ENCODE results near the gene PRKCE. TPM values are rescaled to one million over a fixed set of nuclear protein-coding genes. Genes with fewer than 3 reads are reported as not detected.

PRKCE gene
- total RNA-seq, 4 donors from 2014 or later, result 10.9 to 19.6 (median 14.9) TPM

DNA sequence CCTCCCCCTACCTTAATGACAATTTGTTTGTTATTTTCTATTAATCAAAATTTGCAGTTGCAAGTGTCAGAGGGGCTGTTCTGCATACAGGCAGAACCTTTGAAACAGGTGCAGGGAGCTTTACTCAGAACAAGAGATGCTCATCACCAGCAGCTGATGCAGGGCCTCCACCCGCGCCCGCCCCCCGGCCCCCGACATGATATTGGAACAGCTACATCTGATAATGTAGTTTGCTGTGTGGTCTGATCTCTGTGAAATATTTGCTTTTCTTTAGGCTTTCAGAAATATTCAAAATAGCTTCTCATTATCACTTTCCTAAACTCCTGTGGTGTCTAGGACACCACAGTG lies 130.0 kb downstream of the PRKCE start:
- TF ChIP-seq, protein P1, sequence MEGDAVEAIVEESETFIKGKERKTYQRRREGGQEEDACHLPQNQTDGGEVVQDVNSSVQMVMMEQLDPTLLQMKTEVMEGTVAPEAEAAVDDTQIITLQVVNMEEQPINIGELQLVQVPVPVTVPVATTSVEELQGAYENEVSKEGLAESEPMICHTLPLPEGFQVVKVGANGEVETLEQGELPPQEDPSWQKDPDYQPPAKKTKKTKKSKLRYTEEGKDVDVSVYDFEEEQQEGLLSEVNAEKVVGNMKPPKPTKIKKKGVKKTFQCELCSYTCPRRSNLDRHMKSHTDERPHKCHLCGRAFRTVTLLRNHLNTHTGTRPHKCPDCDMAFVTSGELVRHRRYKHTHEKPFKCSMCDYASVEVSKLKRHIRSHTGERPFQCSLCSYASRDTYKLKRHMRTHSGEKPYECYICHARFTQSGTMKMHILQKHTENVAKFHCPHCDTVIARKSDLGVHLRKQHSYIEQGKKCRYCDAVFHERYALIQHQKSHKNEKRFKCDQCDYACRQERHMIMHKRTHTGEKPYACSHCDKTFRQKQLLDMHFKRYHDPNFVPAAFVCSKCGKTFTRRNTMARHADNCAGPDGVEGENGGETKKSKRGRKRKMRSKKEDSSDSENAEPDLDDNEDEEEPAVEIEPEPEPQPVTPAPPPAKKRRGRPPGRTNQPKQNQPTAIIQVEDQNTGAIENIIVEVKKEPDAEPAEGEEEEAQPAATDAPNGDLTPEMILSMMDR (IDR thresholded peaks at IDR 0.05; ENCODE audit: low read depth), result no peak

DNA sequence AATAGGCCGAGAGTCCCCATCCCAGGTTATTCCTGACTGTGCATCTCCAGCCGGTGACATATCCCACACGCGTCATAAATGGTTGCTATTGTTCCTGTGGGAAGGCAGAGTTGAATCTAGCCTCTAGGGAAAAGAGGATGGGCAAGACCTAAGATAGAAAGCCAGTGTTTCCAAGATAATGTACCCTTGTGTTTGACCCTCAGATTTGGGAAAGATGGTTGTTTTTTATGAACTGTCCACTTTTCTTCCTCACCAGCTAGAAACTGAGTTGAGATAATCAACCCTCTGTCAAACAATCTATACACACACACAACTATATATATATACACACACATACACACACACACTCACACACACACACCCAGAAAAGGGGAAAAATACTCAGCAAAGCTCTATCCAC lies 131.0 kb downstream of the PRKCE start:
- TF ChIP-seq, protein P1 (IDR thresholded peaks at IDR 0.05; ENCODE audit: low read depth), result no peak

DNA sequence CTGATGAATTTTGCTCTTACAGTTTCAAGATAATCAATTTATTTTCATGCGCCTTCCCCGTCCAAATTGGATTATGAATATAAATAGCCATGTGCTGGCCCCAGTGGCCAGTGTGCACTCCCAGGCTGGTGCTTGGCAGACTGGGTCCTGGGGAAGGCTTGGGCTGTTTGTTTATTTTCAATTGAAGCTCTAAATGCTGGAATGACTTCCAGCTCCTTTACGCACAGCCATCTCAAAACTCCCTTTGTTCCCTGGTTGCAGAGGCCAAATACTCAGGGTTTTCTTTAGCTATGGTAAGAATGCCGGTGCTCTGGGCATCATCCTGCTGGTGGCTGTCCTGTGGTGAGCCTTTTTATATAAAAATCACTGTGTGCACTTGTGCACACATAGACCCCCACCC lies 131.5 kb downstream of the PRKCE start:
- TF ChIP-seq, protein P1 (IDR thresholded peaks at IDR 0.05; ENCODE audit: low read depth), result no peak

DNA sequence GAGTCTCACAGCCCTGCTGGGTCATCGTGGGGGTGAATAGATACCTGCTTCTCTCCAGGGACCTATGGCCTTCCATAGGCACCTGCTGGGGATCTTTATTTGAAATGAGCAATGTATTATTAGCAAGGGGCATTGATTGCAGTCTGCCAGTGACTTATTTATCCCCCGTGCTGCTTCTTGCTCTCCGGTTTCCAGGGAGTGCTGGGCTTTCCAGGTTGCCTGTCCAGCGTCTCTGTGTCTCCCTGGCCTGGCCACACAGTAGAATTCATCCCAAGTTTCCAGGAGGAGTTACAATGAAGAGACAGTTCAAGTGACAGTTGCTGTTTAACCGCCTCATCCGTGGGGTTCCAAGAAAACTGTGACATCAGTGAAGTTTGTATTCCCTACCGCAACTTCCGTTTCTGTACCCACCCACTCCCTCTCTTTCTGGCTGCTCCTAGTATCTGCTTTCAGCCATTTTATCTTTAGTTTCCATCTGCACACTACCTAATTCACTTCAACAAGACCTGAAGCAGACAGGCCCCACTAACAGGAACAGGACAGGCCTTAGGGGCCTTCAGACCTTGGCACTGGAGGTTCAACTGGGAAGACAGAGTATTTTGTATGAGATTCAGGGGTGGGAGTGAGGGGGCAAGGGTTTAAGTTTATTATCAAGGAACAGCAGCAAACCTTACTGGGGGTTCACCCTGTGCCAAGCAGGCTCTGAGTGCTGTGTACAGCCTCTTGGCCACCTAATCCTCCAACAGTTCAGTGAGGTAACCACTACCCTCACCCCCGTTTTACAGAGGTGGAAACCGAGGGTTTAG lies 134.8 kb downstream of the PRKCE start:
- TF ChIP-seq, protein P1 (IDR thresholded peaks at IDR 0.05; ENCODE audit: low read depth), result no peak

DNA sequence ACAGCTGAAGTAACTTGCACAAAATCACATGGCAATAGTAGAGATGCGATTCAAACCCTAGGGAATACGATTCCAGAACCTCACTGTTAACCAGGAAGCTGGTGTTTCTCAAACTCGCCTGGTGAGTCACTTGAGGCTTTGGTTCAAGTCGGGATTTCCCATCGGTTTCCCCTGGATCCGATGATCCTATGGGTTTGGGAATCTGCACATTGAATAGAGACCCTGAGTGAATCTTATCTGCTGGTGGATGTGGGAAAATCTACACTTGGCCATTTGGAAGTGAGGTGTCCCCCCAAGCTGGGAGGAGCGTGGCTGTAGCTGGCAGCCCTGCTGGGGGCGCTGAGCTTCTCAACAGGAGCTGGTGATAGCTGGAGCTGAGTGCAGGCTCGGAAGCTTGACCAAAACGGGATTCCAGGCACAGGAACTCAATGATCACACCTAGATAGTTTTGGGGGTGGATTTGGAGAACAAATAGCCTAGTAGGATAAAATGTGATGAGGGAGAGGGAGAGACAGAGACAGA lies 135.4 kb downstream of the PRKCE start:
- TF ChIP-seq, protein P1 (IDR thresholded peaks at IDR 0.05; ENCODE audit: low read depth), result no peak

DNA sequence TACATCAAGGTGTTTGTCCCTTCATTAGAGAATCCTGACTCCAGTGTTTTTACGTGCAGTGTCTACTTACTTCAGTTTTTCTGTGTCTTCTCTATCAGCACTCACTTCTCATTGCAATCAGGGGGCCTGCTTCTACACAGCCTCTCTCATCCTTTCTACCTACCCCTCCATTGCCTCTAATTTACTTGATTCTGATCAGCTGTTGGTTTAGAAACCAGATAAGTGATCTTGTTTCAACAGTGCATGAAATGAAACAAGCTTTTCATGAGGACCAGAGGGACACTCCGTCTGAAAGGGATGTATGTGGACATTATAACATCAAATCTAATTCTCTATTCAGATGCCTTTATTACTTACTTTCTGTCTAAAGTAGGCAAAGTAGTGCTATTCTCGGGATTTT lies 136.9 kb downstream of the PRKCE start:
- TF ChIP-seq, protein P1 (IDR thresholded peaks at IDR 0.05; ENCODE audit: low read depth), result no peak

DNA sequence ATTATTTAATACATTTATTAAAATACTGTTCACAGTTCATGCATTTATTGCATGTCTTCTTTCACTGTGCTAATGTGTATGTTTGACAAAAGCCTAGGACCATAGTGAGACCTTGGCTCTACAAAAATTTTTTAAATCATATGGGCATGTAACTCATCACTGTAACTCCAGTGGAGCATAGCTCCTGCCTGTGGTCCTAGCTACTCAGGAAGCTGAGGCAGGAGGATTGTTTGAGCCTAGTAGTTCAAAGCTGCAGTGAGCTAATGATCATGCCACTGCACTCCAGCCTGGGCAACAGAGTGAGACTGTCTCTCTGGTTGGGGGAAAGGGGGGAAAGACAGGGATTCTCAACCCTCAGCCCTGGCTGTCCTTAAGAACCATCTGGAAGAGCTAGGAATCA lies 137.8 kb downstream of the PRKCE start:
- TF ChIP-seq, protein P1 (IDR thresholded peaks at IDR 0.05; ENCODE audit: low read depth), result no peak
